ENCODE measurements around the gene OR14J1.
"Not testable (repeated sequence)": the region's sequence is repeated elsewhere in the genome, so short reads cannot be mapped to it uniquely, and the experiment has no call there.

GRCh38 chr6:29323332-29323731 is 21.8 kb downstream of the OR14J1 start:
- not testable (repeated sequence) for TF ChIP-seq POLR2AphosphoS5 (IDR thresholded peaks at IDR 0.05; ENCODE audit: low read depth, low read length); CTCF (IDR thresholded peaks at IDR 0.05); NRF1 (IDR thresholded peaks at IDR 0.05; ENCODE audit: low read depth, low read length); USF2 (IDR thresholded peaks at IDR 0.05; ENCODE audit: borderline replicate concordance, low read depth, low read length); RFX5 (IDR thresholded peaks at IDR 0.05; ENCODE audit: low read length); IRF3 (IDR thresholded peaks at IDR 0.05; ENCODE audit: low read depth, low read length); MAX (IDR thresholded peaks at IDR 0.05; ENCODE audit: low read depth); GABPA (IDR thresholded peaks at IDR 0.05; ENCODE audit: low read depth); PBX3 (IDR thresholded peaks at IDR 0.05); RCOR1 (IDR thresholded peaks at IDR 0.05; ENCODE audit: low read length); TAF1 (IDR thresholded peaks at IDR 0.05; ENCODE audit: borderline replicate concordance, low read depth, low read length); EP300 (IDR thresholded peaks at IDR 0.05; ENCODE audit: borderline replicate concordance in 1 of 2, low read depth in 1 of 2, low read length in 1 of 2); FOSL2 (IDR thresholded peaks at IDR 0.05; ENCODE audit: borderline replicate concordance, low read depth); RAD21 (IDR thresholded peaks at IDR 0.05; ENCODE audit: low read length)

Data from SK-N-SH (cell line).